Glomerular endothelial cell (primary cell): ENCODE measurements around the gene SLC39A8. TPM values are rescaled to one million over a fixed set of nuclear protein-coding genes. Genes with fewer than 3 reads are reported as not detected.
"Not testable (repeated sequence)": the region's sequence is repeated elsewhere in the genome, so short reads cannot be mapped to it uniquely, and the experiment has no call there.

ENCODE experiments used
- DNase-seq: peaks from one replicate; pipeline ENCODE4 v3.0.0-alpha.2; 2011; ENCODE audit warnings: low read depth, low spot score; ENCODE audit errors: extremely low read depth
- total RNA-seq: library from RNA; depleted of rRNA; stranded (reverse); fragments of >200 nt; gene quantifications from 2 replicates; pipeline ENCODE4 v1.2.3, GENCODE V29; 2015

The SLC39A8 gene
- total RNA-seq, 1 donor from 2014 or later, result 3.8 TPM

DNA sequence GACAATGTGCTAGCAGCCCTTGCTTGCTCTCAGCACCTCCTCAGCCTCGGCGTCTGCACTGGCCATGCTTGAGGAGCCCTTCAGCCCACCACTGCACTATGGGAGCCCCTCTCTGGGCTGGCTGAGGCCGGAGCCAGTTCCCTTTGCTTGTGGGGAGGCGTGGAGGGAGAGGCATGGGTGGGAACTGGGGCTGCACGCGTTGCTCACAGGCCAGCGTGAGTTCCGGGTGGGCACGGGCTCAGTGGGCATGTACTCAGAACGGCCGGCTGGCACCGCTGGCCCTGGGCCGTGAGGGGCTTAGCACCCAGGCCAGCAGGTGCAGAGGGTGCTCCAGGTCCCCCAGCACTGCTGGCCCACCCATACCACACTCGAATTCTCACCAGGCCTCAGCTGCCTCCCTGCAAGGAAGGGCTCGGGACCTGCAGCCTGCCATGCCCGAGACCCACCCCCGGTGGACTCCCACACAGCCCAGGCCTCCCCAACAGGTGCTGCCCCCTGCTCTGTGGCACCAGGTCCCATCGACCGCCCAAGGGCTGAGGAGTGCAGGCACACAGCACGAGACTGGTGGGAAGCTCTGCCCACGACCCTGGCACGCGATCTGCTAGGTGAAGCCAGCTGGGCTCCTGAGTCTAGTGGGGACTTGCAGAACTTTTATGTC lies 100.3 kb downstream of the SLC39A8 start:
- DNase-seq, result no peak

DNA sequence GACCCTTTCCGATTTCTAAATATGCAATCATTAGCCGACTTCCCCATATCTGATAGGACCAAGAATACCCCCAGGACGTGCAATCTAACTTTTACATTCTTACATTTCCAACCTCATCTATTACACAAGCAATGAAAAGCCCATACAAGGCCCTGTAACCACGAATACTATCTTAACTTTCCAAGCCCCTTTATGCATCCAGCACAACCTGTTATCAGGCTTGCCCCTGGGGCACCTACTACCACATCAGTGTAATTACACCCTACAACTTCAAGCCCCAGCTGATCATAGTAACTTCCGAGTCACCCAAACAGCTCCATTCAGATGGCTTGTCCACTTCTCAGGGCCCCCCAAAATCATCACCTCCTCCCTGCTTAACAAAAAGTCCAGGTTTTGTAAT lies 102.0 kb downstream of the SLC39A8 start:
- DNase-seq, result not testable (repeated sequence)

DNA sequence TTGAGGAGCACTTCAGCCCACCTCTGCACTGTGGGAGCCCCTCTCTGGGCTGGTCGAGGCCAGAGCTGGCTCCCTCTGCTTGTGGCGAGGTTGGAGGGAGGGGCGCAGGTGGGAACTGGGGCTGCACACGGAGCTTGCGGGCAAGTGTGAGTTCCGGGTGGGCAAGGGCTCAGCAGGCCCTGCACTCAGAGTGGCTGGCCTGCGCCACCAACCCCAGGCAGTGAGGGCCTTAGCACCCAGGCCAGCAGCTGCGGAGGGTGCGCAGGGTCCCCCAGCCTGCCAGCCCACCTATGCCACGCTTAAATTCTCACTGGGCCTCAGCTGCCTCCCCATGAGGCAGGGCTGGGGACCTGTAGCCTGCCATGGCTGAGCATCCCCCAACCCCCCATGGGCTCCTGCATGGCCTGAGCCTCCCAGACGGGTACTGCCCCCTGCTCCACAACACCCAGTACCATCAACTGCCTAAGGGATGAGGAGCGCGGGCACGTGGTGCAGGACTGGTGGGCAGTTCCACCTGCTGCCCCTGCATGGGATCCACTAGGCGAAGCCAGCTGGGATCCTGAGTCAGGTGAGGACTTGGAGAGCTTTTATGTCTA lies 110.9 kb downstream of the SLC39A8 start:
- no peak for DNase-seq

DNA sequence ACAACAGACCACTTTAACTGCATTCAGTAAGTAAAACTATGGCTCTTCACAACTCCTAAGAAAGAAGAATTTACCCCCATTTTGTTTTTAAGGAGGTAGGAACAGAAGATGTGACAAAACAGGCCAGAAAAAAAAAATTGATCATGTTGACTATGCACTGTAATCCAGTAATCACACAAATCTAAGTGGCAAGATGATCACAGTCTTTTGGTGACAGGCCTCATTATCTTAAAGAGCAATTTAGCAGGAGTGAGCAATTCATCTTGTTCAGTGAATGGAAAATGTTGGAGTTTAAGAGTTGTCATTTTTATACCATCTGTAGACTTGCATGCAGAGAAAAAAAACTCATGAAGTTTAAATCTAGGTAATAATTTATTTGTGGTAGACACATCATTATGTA lies 115.1 kb downstream of the SLC39A8 start:
- DNase-seq, result no peak

DNA sequence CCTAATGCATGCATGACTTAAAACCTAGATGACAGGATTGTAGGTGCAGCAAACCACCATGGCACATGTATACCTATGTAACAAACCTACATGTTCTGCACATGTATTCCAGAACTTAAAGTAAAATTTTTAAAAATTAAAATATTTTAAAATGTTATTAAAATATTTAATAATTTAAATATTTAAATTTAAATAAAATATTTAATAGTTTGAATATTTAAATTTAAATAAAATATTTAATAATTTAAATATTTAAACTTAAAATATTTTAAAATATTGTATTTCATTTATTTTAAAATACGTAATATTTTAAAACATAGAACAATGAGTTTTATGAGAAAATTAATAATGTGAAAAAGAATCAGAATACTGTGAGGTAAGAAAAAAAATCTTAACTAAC lies 117.9 kb downstream of the SLC39A8 start:
- no peak for DNase-seq

DNA sequence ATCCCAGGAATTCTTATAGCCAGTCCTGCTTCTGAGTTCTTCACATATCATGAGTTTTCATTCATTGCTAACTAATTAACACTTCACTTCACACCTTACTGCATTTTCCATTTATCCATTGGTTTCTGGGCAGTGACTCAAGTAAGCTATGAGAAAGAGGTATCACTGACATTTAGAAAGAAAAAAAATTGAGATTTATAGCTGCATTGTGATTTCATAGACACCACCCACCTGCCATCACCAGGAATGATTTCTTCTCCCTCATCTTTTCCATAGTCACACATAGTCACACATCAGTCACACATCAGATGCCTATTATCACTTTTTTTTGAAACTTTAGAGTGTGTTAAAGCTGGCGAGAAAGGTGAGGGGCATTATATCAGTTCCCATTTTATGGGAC lies 121.8 kb downstream of the SLC39A8 start:
- no peak for DNase-seq

DNA sequence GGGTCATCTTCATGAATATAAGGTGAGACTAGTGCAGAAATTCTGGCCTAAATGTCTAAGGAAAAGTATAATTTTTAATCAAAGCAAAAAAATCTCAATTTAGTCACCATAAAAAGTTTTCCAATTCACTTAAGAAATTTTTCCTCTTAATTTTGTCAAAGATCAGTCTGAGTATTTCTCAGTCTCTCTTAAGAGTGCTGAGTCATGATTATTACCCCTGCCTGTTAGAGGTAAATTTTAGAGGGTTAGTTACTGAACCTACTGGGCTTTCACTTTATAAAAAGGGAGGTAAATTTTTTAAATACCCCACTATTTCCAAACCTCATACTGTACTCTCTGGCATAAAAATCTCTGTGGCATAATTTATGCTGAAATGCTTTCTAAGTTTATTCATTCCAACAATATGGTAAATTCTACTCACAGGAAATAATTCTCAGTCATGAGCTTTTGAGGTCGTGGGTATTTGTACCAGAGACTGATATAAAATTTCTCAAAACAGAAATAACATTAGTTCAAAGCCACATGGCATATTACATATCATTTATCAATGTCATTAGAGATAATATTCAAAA lies 122.4 kb downstream of the SLC39A8 start:
- no peak for DNase-seq

DNA sequence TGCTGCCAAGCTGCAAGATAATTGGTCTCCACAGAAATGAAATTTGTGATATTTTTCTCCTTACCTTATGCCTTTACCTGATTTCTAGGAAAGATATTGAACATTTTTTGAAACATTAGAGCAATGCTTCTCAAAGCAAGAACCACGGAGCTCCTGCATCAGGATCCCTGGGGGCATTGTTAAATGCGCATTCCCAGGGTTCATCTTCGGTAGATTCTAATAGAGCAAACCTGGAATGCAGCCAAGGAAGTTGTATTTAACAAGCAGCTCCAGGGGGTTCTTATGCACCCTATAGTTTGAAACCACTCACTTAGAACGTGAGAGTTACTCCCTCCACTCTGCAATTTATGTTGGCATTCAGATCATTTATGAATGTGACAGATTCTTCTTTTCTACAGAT lies 126.2 kb downstream of the SLC39A8 start:
- DNase-seq, result no peak

DNA sequence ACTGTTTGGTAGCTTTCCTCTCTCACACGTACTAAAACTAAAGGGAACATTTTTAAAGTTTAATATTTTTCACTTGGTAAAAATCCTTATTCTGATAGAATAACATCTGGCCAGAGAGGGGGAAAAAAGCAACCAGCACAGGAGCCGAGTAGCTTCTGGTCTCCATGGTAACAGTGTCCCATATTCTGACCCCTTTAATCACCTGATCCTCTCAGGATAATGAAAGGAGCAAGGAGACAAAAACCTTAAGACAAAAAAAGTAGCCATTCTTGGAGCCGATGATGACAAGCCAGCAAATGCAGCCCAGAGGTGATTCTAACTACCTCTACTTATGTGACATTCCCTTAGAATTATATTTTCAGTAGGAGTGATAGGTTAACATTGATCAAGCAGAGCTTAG lies 126.6 kb downstream of the SLC39A8 start:
- no peak for DNase-seq

DNA sequence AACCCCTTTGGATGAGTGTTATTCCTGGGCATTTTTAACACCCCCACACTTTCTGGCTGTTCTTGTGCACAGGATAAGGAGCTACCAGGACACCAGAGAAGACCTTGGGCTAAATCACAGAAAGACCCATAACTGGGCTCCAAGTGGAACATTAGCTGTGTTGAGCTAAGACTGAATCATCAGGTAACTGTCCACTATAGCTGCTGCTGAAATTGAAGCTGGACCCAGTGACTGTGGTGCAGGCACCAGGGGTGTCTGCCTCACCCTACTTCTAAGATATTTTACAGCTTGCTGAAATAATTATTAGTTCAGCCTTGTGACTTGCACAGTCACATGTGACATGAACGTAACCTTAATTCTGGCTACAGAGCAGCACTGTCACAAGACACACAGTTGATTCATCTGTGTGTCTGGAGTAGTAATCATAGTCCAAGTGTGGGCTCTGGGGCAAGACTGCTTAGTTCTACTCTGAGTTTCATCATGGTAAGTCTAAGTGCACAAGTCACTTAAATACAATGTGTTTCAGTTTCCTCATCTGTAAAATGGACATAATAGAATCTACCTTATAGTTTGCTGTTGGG lies 127.4 kb downstream of the SLC39A8 start:
- no peak for DNase-seq

DNA sequence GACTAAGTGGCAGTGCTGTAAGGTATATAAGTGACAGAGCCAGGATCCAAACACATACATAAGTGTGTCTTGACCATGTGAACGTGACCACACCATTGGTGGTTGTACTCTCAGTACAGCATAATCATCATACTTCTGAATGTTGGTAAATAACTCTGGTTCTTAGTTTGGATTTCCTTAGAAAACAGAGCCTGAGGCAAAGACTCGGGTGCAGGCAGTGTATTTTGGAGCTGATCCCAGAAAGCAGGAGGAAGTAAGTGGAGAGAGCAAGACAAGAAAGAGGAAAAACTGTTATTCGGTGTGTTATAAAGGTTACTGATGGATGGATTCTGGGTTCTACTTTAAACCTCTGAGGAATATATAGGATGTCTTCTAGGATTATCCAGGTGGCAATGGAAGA lies 127.9 kb downstream of the SLC39A8 start:
- no peak for DNase-seq

DNA sequence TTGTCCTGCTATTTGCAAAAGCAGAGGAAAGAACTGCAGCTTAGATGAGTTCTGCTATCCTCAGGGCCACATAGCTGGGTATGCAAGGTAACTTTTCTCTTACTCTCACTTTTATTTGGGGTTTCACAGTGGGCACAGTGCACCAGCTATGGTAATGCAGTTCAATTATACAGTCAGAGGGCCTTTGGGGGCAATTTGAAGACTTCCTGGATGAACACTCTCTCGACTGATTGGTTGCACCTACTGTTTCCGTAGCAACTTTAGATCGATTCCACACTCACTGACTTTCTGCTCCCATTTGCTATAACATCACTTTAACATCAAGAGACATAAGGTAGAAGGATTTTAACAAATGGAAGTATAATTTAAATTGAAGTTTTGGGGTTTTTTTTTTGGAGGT lies 128.6 kb downstream of the SLC39A8 start:
- no peak for DNase-seq

DNA sequence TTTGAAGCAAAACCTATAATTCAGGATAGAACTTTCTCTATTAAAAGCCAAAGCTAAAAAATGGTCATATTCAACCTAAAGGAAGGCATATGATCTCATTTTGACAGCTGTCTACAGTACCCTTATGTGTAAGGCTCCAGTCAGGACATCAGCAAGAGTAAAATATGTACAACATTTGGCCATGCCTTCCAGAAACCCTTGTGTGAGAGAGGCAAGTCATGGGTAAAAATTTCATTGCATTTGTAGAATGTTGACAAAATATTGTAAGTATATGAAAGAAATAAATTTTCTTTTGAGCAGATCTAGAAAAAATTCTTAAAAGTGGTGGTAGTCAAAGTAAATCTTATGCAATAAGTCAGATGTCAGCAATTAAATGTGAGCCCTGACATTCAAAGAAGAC lies 132.3 kb downstream of the SLC39A8 start:
- no peak for DNase-seq

Other genes starting within 250 kb of the SLC39A8 start
- gene NFKB1, start 155.9 kb upstream of the SLC39A8 start, total RNA-seq, result 34.1 and 43.9 TPM in 2 replicates